Naive thymus-derived CD4-positive, alpha-beta T cell (primary cell): ENCODE results near the gene HEBP2. TPM values are rescaled to one million over a fixed set of nuclear protein-coding genes. Genes with fewer than 3 reads are reported as not detected.

Experiments used
- ATAC-seq: fragments of 150-1000 bp; cut with Tn5 transposase; 2 replicates; pipeline ENCODE4 v1.10.0; 2021; ENCODE audit warnings: mild to moderate bottlenecking, moderate library complexity
- CTCF ChIA-PET: fragments of 350-600 bp; sonication (Branson Sonifier 250); formaldehyde crosslinking; loops from one replicate; lab custom pipeline; 2021; ENCODE audit warnings: antibody characterized with exemption; lab: Charles Lee
- POLR2A ChIA-PET: fragments of 350-600 bp; sonication (Branson Sonifier 250); formaldehyde crosslinking; loops from one replicate; lab custom pipeline; 2021; ENCODE audit warnings: antibody characterized with exemption, inconsistent platforms; lab: Charles Lee
- DNase-seq, 9 donors: peaks; one replicate each; pipeline versions ENCODE4 v3.0.0 to v3.0.0-alpha.2; 2020 to 2022; ENCODE audit warnings: mixed read lengths in 1 of 9
- H3K27ac ChIP-seq: one replicate; pipeline ENCODE4 v1.7.0; 2013; ENCODE audit warnings: mild to moderate bottlenecking, low read depth, low read length, moderate library complexity
- H3K27me3 ChIP-seq, 2 donors: one replicate each; pipeline ENCODE4 v1.7.0; 2013; ENCODE audit warnings: low read length in 2 of 2, mild to moderate bottlenecking in 2 of 2, moderate library complexity in 2 of 2; ENCODE audit not compliant: control insufficient read depth in 2 of 2, insufficient read depth in 2 of 2
- H3K36me3 ChIP-seq, 3 experiments: 1 replicate in 2 of 3; 2 replicates in 1 of 3; pipeline ENCODE4 v1.7.0; 2013; ENCODE audit warnings: low read length in 3 of 3, mild to moderate bottlenecking in 3 of 3, moderate library complexity in 1 of 3; ENCODE audit not compliant: insufficient read depth in 3 of 3, control insufficient read depth in 2 of 3
- H3K4me1 ChIP-seq, 2 donors: one replicate each; pipeline ENCODE4 v1.7.0; 2013; ENCODE audit warnings: low read length in 2 of 2, mild to moderate bottlenecking in 2 of 2, moderate library complexity in 1 of 2; ENCODE audit not compliant: control insufficient read depth in 2 of 2, insufficient read depth in 2 of 2
- H3K4me3 ChIP-seq: 2 replicates; pipeline ENCODE4 v1.7.0; 2013; ENCODE audit warnings: mild to moderate bottlenecking, low read length
- H3K9me3 ChIP-seq, 3 experiments: 1 replicate in 2 of 3; 2 replicates in 1 of 3; pipeline ENCODE4 v1.7.0; 2013; ENCODE audit warnings: low read length in 3 of 3; ENCODE audit not compliant: control insufficient read depth in 2 of 3
- H3K27ac Mint-ChIP-seq, 9 donors: one replicate each; pipeline ENCODE4 v1.8.0; 2020 to 2022; ENCODE audit warnings: mixed read lengths in 9 of 9, mild to moderate bottlenecking in 8 of 9, moderate library complexity in 5 of 9, inconsistent platforms in 2 of 9
- H3K27me3 Mint-ChIP-seq, 5 donors: one replicate each; pipeline ENCODE4 v1.8.0; 2021 to 2022; ENCODE audit warnings: mixed read lengths in 5 of 5, mild to moderate bottlenecking in 1 of 5
- H3K36me3 Mint-ChIP-seq, 5 donors: one replicate each; pipeline ENCODE4 v1.8.0; 2020 to 2022; ENCODE audit warnings: mixed read lengths in 5 of 5, mild to moderate bottlenecking in 3 of 5, inconsistent platforms in 1 of 5
- H3K4me1 Mint-ChIP-seq, 7 donors: one replicate each; pipeline ENCODE4 v1.8.0; 2020 to 2022; ENCODE audit warnings: mixed read lengths in 7 of 7, mild to moderate bottlenecking in 3 of 7, inconsistent platforms in 1 of 7
- H3K4me3 Mint-ChIP-seq, 10 donors: one replicate each; pipeline ENCODE4 v1.8.0; 2020 to 2022; ENCODE audit warnings: mild to moderate bottlenecking in 10 of 10, mixed read lengths in 10 of 10, moderate library complexity in 6 of 10, inconsistent platforms in 2 of 10
- H3K9me3 Mint-ChIP-seq, 11 donors: one replicate each; pipeline ENCODE4 v1.8.0; 2020 to 2022; ENCODE audit warnings: mixed read lengths in 11 of 11, mild to moderate bottlenecking in 4 of 11, inconsistent platforms in 1 of 11, moderate library complexity in 1 of 11
- intact Hi-C, 2 donors: fragments of 100-400 bp; cut with micrococcal nuclease; formaldehyde crosslinking; loops; one replicate each; pipeline ENCODE4 v1.15.1; 2023
- polyA plus RNA-seq, 2 donors: library from polyadenylated mRNA; unstranded; fragments of 300-500 nt; fragmentation: Illumina TruSeq; gene quantifications; one replicate each; pipeline ENCODE4 v1.2.3, GENCODE V29; 2021
- total RNA-seq, 6 experiments: library from RNA in 5 of 6; stranded (reverse) in 5 of 6; gene quantifications; 1 replicate in 5 of 6; 2 replicates in 1 of 6; pipeline ENCODE4 v1.2.3 and lab custom pipeline; 2021 to 2026

The HEBP2 gene
- total and polyA plus RNA-seq, 7 experiments from 2014 or later, result 24.9 to 50.7 (median 41.0) TPM

GRCh38 chr6:138440296-138440695 lies 36.3 kb downstream of the HEBP2 start:
- Mint-ChIP-seq H3K4me1 (peaks cover 0 to 2% (median 0%) of the 10 kb centered on the region in 7 donors), H3K36me3 (no peaks in the 10 kb centered on the region), H3K4me3 (no peak overlapping the region), H3K9me3 (no peaks in the 10 kb centered on the region), H3K27ac (no peak overlapping the region), H3K27me3 (peaks cover 0 to 8% (median 0%) of the 10 kb centered on the region in 5 donors)
- Histone ChIP-seq H3K4me3 (no peak overlapping the region), H3K36me3 (no peaks in the 10 kb centered on the region), H3K27ac (no peak overlapping the region), H3K4me1 (no peaks in the 10 kb centered on the region), H3K9me3 (no peaks in the 10 kb centered on the region), H3K27me3 (no peaks in the 10 kb centered on the region)
- intact Hi-C loops, result no loop called here
- ATAC-seq, result no peak
- DNase-seq, result no peak
- CTCF ChIA-PET, result interaction anchor here (1.4 to 3.1 kb wide), 2 partner anchors 12 to 69 kb away, joined by 3 to 13 read pairs; no protein-coding TSS in a partner anchor
- POLR2A ChIA-PET, result no interaction called here

GRCh38 chr6:138440758-138441357 lies 36.8 kb downstream of the HEBP2 start:
- Histone ChIP-seq H3K4me1 (no peaks in the 10 kb centered on the region), H3K4me3 (no peak overlapping the region), H3K9me3 (no peaks in the 10 kb centered on the region), H3K36me3 (no peaks in the 10 kb centered on the region), H3K27ac (no peak overlapping the region), H3K27me3 (no peaks in the 10 kb centered on the region)
- Mint-ChIP-seq H3K27ac (no peak overlapping the region), H3K9me3 (no peaks in the 10 kb centered on the region), H3K27me3 (peaks cover 0 to 8% (median 0%) of the 10 kb centered on the region in 5 donors), H3K36me3 (no peaks in the 10 kb centered on the region), H3K4me1 (peaks cover 0 to 2% (median 0%) of the 10 kb centered on the region in 7 donors), H3K4me3 (no peak overlapping the region)
- DNase-seq (no peak), ATAC-seq (peak; percentile 24)
- CTCF ChIA-PET, result interaction anchor here (0.5 to 3.1 kb wide), 4 partner anchors 12 to 325 kb away, joined by 3 to 13 read pairs (median 4); no protein-coding TSS in a partner anchor
- intact Hi-C loops, result no loop called here
- POLR2A ChIA-PET, result no interaction called here

DNA sequence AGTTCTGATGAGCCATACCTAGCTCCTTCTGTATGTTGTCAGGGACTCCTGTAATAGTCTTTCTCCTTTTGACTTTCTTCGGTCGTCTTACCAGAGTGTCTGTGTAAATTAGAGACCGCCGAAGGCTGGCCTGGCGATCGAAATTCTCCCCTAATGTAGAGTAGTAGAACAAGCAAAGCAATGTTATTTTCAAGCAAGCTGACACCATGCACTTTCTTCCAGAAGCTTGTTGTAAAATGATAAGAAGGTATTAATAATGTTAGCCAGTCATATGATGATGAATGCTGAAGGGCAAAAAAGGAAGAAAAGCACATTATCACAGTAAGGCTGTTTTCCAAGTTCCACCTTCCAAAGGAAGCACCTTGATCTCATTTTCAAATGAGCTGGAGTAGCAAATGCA lies 37.9 kb downstream of the HEBP2 start:
- Mint-ChIP-seq H3K36me3 (no peaks in the 10 kb centered on the region), H3K9me3 (no peaks in the 10 kb centered on the region), H3K27ac (no peak overlapping the region), H3K4me3 (no peak overlapping the region), H3K27me3 (peaks cover 0 to 13% (median 0%) of the 10 kb centered on the region in 5 donors), H3K4me1 (peaks cover 0 to 2% (median 0%) of the 10 kb centered on the region in 7 donors)
- no peaks in the 10 kb centered on the region for H3K4me1 ChIP-seq
- no peaks in the 10 kb centered on the region for H3K9me3 ChIP-seq
- ChIA-PET POLR2A (interaction anchor here (0.6 kb wide), 1 partner anchor 14 kb away, joined by 3 read pairs; no protein-coding TSS in a partner anchor), CTCF (interaction anchor here (1.7 to 3.1 kb wide), 2 partner anchors 13 to 67 kb away, joined by 4 to 13 read pairs; no protein-coding TSS in a partner anchor)
- H3K36me3 ChIP-seq, result no peaks in the 10 kb centered on the region
- DNase-seq, result no peak
- H3K27me3 ChIP-seq, result no peaks in the 10 kb centered on the region
- intact Hi-C loops, result no loop called here
- no peak overlapping the region for H3K27ac ChIP-seq
- no peak for ATAC-seq
- H3K4me3 ChIP-seq, result no peak overlapping the region

DNA sequence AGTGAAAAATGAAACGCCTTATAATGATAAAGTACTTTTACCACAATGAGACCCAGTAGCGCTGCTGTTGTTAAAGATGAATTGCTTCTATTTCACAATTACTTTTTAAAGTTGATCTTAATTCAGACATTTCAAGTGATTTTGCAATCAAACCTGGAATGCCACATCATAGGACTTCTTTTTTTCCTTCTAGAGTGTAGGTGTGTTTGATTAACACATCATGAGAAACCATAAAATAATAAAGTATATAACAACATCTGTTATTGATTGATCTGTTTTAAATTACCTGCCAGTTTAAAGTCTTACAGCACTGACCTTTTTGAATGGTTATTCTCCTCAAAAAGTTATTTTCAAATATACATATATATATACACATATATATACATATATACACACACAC lies 38.6 kb downstream of the HEBP2 start:
- Histone ChIP-seq H3K27ac (no peak overlapping the region), H3K4me1 (no peaks in the 10 kb centered on the region), H3K4me3 (no peak overlapping the region), H3K27me3 (no peaks in the 10 kb centered on the region), H3K36me3 (no peaks in the 10 kb centered on the region), H3K9me3 (no peaks in the 10 kb centered on the region)
- Mint-ChIP-seq H3K27ac (no peak overlapping the region), H3K27me3 (peaks cover 0 to 13% (median 0%) of the 10 kb centered on the region in 5 donors), H3K4me1 (peaks cover 0 to 2% (median 0%) of the 10 kb centered on the region in 7 donors), H3K9me3 (no peaks in the 10 kb centered on the region), H3K4me3 (no peak overlapping the region), H3K36me3 (no peaks in the 10 kb centered on the region)
- DNase-seq, result no peak
- ATAC-seq, result no peak
- ChIA-PET CTCF (interaction anchor here (1.7 to 3.1 kb wide), 2 partner anchors 14 to 66 kb away, joined by 4 to 13 read pairs; no protein-coding TSS in a partner anchor), POLR2A (interaction anchor here (0.6 kb wide), 1 partner anchor 14 kb away, joined by 3 read pairs; no protein-coding TSS in a partner anchor)
- intact Hi-C loops, result no loop called here

DNA sequence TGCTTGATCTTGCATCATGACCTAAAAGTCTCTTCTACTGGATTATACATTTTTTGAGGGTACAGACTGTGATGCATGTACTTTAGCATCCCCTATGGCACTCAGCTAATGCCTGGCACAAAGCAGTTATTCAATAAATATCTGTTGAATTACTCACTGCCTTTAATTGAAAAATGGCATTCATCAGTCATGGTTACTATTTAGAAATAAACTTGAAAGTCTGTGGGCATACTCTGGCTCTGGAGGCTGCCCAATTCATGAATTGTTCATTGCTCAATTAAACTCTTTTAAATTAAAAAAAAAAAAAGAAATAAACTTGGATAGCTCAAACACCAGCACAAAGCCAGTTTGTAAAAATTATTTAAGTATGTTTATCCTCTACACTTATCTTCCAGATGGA lies 40.0 kb downstream of the HEBP2 start:
- no peak for ATAC-seq
- no peaks in the 10 kb centered on the region for H3K36me3 Mint-ChIP-seq
- CTCF ChIA-PET, result interaction anchor here (0.7 kb wide), 1 partner anchor 11 kb away, joined by 3 read pairs; no protein-coding TSS in a partner anchor

DNA sequence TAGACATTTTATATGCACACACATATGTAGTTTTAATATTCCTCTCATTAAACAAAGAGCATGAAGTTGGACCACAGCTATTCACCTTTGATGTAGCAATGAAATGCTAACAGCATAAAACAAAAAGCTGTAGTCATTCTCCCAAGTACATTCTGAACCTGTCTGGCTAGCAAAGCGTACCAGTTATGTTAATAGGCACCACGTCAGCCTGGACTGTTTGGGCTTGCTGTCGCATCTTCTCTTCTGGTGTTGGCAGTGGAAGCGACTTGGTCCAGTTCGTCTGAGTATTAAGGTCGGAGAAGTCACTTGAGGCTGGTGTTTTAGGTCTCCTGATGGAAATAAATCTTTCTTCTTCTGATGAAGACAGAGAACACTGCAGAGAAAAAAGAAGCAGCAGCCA lies 42.8 kb downstream of the HEBP2 start:
- Mint-ChIP-seq H3K27me3 (peaks cover 0 to 13% (median 0%) of the 10 kb centered on the region in 5 donors), H3K36me3 (no peaks in the 10 kb centered on the region), H3K27ac (no peak overlapping the region), H3K9me3 (no peaks in the 10 kb centered on the region), H3K4me1 (no peaks in the 10 kb centered on the region), H3K4me3 (no peak overlapping the region)
- DNase-seq (no peak), ATAC-seq (no peak)
- ChIA-PET CTCF (interaction anchor here (1.3 kb wide), 1 partner anchor 62 kb away, joined by 5 read pairs; no protein-coding TSS in a partner anchor), POLR2A (no interaction called here)
- H3K36me3 ChIP-seq, result no peaks in the 10 kb centered on the region
- no peaks in the 10 kb centered on the region for H3K9me3 ChIP-seq
- intact Hi-C loops, result no loop called here
- H3K27me3 ChIP-seq, result no peaks in the 10 kb centered on the region
- no peaks in the 10 kb centered on the region for H3K4me1 ChIP-seq
- H3K27ac ChIP-seq, result no peak overlapping the region
- H3K4me3 ChIP-seq, result no peak overlapping the region

More for the DNA sequence above, 40.0 kb downstream of the HEBP2 start:
- no peaks in the 10 kb centered on the region for H3K9me3 Mint-ChIP-seq
- no peak overlapping the region for H3K27ac Mint-ChIP-seq
- Histone ChIP-seq H3K36me3 (no peaks in the 10 kb centered on the region), H3K4me1 (no peaks in the 10 kb centered on the region), H3K27me3 (no peaks in the 10 kb centered on the region), H3K9me3 (no peaks in the 10 kb centered on the region), H3K27ac (no peak overlapping the region), H3K4me3 (no peak overlapping the region)
- intact Hi-C loops, result no loop called here
- POLR2A ChIA-PET, result interaction anchor here (1.0 kb wide), 1 partner anchor 10 kb away, joined by 3 read pairs; no protein-coding TSS in a partner anchor
- DNase-seq, result no peak
- no peak overlapping the region for H3K4me3 Mint-ChIP-seq
- peaks cover 0 to 2% (median 0%) of the 10 kb centered on the region in 7 donors for H3K4me1 Mint-ChIP-seq
- peaks cover 0 to 13% (median 0%) of the 10 kb centered on the region in 5 donors for H3K27me3 Mint-ChIP-seq
